ENCODE measurements around the gene CDK3. TPM values are rescaled to one million over a fixed set of nuclear protein-coding genes. Genes with fewer than 3 reads are reported as not detected.

CDK3 gene
- 0.65 and 0.95 TPM in 2 replicates for total RNA-seq

GRCh38 chr17:76000755-76001521, at the start of gene CDK3:
Gene CDK3 (plus strand): TSS chr17:76000855. CDS start chr17:76001426, 571 bp downstream.

GRCh38 chr17:75978938-75979704, 21.5 kb upstream of the CDK3 start, which contains the start of the genes ACOX1 and TEN1:
Gene ACOX1 (minus strand): TSS chr17:75979166. CDS start chr17:75979073, 93 bp downstream.
Gene TEN1 (plus strand): TSS chr17:75979240. CDS start chr17:75986193, 6,953 bp downstream.

GRCh38 chr17:76027159-76027839, 26.6 kb downstream of the CDK3 start, which contains the start of gene EVPL:
Gene EVPL (minus strand): TSS chr17:76027306. CDS start chr17:76027198, 108 bp downstream.

Other genes with a start within 250 kb of the CDK3 start
- gene GALK1, start 235.7 kb upstream of the CDK3 start, total RNA-seq: 76.1 and 88.5 TPM in 2 replicates
- gene UNK, start 216.0 kb upstream of the CDK3 start, total RNA-seq: 7.3 and 11.2 TPM in 2 replicates
- gene UNC13D, start 156.5 kb upstream of the CDK3 start, total RNA-seq: 2.5 and 7.9 TPM in 2 replicates
- gene WBP2, start 145.5 kb upstream of the CDK3 start, total RNA-seq: 23.1 and 37.1 TPM in 2 replicates
- 37.6 and 61.4 TPM in 2 replicates for gene TRIM47, start 122.3 kb upstream of the CDK3 start, total RNA-seq
- gene TRIM65, start 103.9 kb upstream of the CDK3 start, total RNA-seq: 19.3 and 24.2 TPM in 2 replicates
- gene MRPL38, start 96.0 kb upstream of the CDK3 start, total RNA-seq: 26.8 and 28.9 TPM in 2 replicates
- 2.6 and 2.9 TPM in 2 replicates for gene FBF1, start 59.8 kb upstream of the CDK3 start, total RNA-seq
- gene ACOX1, start 21.7 kb upstream of the CDK3 start, total RNA-seq: 43.6 and 43.8 TPM in 2 replicates
- 26.5 and 30.8 TPM in 2 replicates for gene TEN1, start 21.6 kb upstream of the CDK3 start, total RNA-seq
- not detected in 2 replicates for gene EVPL, start 26.5 kb downstream of the CDK3 start, total RNA-seq
- 27.1 and 27.3 TPM in 2 replicates for gene SRP68, start 71.7 kb downstream of the CDK3 start, total RNA-seq
- 0.09 and 0.11 TPM in 2 replicates for gene GALR2, start 73.9 kb downstream of the CDK3 start, total RNA-seq
- gene ZACN, start 78.3 kb downstream of the CDK3 start, total RNA-seq: not detected in 2 replicates
- gene EXOC7, start 102.9 kb downstream of the CDK3 start, total RNA-seq: 79.0 and 79.8 TPM in 2 replicates
- gene FOXJ1, start 140.4 kb downstream of the CDK3 start, total RNA-seq: under 0.01 TPM in 1 of 2 replicates, not detected in the other
- 0.34 and 0.43 TPM in 2 replicates for gene RNF157, start 239.6 kb downstream of the CDK3 start, total RNA-seq